ENCODE measurements around the gene USP51.
"Not testable (repeated sequence)": the region's sequence is repeated elsewhere in the genome, so short reads cannot be mapped to it uniquely, and the experiment has no call there.

DNA sequence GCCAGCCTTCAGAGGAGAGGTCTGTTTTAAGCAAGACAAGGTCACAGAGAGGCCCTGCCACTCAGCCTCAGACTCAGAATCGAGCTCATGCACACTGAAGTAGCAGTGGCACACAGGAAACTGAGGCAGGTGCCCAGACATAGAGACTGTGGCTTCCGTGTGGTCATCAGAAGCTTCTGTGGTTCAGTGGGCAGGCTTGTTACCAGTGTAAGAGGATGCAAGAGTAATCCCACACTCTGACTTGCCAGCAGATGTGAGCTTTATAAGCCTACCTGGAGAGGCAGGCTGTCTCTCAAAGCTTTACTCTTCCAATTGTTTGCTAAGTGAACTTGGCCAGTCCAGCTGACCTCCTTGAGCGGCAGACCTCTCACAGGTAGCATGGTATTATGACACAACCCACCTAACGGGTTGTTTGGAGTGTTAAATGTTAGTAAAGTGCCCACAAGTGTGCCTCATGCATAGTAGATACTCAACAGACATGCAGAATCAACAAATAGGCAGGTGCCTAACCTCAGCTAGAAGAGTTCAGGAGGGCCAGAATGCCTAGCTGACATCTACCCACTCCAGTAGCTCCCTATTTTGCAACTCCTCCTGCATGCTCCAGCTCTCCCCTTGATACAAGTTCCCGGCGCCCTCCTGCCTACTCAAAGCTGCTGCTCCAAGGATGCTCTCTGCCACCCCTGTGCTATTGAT is 23.5 kb upstream of the USP51 start:
- TF ChIP-seq TCF7L2 (IDR thresholded peaks at IDR 0.05; ENCODE audit: low read depth, low read length); POLR2AphosphoS5 (IDR thresholded peaks at IDR 0.05; ENCODE audit: low read depth, low read length); SIN3A (IDR thresholded peaks at IDR 0.05; ENCODE audit: borderline replicate concordance, insufficient read depth, low read depth, low read length): not testable (repeated sequence)
- TF ChIP-seq, protein P1, sequence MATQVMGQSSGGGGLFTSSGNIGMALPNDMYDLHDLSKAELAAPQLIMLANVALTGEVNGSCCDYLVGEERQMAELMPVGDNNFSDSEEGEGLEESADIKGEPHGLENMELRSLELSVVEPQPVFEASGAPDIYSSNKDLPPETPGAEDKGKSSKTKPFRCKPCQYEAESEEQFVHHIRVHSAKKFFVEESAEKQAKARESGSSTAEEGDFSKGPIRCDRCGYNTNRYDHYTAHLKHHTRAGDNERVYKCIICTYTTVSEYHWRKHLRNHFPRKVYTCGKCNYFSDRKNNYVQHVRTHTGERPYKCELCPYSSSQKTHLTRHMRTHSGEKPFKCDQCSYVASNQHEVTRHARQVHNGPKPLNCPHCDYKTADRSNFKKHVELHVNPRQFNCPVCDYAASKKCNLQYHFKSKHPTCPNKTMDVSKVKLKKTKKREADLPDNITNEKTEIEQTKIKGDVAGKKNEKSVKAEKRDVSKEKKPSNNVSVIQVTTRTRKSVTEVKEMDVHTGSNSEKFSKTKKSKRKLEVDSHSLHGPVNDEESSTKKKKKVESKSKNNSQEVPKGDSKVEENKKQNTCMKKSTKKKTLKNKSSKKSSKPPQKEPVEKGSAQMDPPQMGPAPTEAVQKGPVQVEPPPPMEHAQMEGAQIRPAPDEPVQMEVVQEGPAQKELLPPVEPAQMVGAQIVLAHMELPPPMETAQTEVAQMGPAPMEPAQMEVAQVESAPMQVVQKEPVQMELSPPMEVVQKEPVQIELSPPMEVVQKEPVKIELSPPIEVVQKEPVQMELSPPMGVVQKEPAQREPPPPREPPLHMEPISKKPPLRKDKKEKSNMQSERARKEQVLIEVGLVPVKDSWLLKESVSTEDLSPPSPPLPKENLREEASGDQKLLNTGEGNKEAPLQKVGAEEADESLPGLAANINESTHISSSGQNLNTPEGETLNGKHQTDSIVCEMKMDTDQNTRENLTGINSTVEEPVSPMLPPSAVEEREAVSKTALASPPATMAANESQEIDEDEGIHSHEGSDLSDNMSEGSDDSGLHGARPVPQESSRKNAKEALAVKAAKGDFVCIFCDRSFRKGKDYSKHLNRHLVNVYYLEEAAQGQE (IDR thresholded peaks at IDR 0.05; ENCODE audit: insufficient read depth in 1 of 2, low read depth in 2 of 2, low read length in 1 of 2) = not testable (repeated sequence)
- TF ChIP-seq, protein P2, sequence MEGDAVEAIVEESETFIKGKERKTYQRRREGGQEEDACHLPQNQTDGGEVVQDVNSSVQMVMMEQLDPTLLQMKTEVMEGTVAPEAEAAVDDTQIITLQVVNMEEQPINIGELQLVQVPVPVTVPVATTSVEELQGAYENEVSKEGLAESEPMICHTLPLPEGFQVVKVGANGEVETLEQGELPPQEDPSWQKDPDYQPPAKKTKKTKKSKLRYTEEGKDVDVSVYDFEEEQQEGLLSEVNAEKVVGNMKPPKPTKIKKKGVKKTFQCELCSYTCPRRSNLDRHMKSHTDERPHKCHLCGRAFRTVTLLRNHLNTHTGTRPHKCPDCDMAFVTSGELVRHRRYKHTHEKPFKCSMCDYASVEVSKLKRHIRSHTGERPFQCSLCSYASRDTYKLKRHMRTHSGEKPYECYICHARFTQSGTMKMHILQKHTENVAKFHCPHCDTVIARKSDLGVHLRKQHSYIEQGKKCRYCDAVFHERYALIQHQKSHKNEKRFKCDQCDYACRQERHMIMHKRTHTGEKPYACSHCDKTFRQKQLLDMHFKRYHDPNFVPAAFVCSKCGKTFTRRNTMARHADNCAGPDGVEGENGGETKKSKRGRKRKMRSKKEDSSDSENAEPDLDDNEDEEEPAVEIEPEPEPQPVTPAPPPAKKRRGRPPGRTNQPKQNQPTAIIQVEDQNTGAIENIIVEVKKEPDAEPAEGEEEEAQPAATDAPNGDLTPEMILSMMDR (IDR thresholded peaks at IDR 0.05) = not testable (repeated sequence)

All from Panc1 (cell line).